H1 (cell line): Measurements from ENCODE around the gene PPP1R12C. TPM values are rescaled to one million over a fixed set of nuclear protein-coding genes. Genes with fewer than 3 reads are reported as not detected.

Source experiments
- ATF2 ChIP-seq: IDR thresholded peaks from 2 replicates; pipeline ENCODE4 v1.6.1; 2012; ENCODE audit warnings: low read length, inconsistent platforms
- BCL11A ChIP-seq, 2 experiments: IDR thresholded peaks; one replicate each; pipeline ENCODE4 v1.6.1; 2011; ENCODE audit warnings: low read depth in 2 of 2, low read length in 2 of 2, mild to moderate bottlenecking in 2 of 2
- CBX5 ChIP-seq: fragments of 300-800, 300-1000 bp; sonication (generic); IDR thresholded peaks from 2 replicates; pipeline ENCODE4 v1.7.1; 2016; ENCODE audit warnings: antibody characterized with exemption, low read length, low read depth
- CREB1 ChIP-seq: IDR thresholded peaks from 2 replicates; pipeline ENCODE4 v1.6.1; 2012; ENCODE audit warnings: inconsistent platforms
- CTBP2 ChIP-seq: IDR thresholded peaks from 2 replicates; pipeline ENCODE4 v1.7.0; 2011; ENCODE audit warnings: borderline replicate concordance, mild to moderate bottlenecking, moderate library complexity, mixed read lengths, low read length; ENCODE audit not compliant: insufficient read depth, insufficient read length
- EGR1 ChIP-seq: IDR thresholded peaks from 2 replicates; pipeline ENCODE4 v1.6.1; 2011; ENCODE audit warnings: low read depth, low read length, borderline replicate concordance
- HDAC6 ChIP-seq: IDR thresholded peaks from one replicate; pipeline ENCODE4 v1.7.1; 2012; ENCODE audit warnings: low read depth, mild to moderate bottlenecking, inconsistent platforms, low read length, moderate library complexity
- KDM1A ChIP-seq: fragments of 200-600, 300-600 bp; sonication (generic); IDR thresholded peaks from 2 replicates; pipeline ENCODE4 v1.7.1; 2016; ENCODE audit warnings: mild to moderate bottlenecking, low read length, borderline replicate concordance
- KDM4A ChIP-seq: IDR thresholded peaks from one replicate; pipeline ENCODE4 v1.7.1; 2012; ENCODE audit warnings: low read depth, mild to moderate bottlenecking, moderate library complexity, low read length, inconsistent platforms; ENCODE audit not compliant: severe bottlenecking
- PHF8 ChIP-seq: fragments of 200-600 bp; sonication (generic); conservative IDR thresholded peaks from 2 replicates; pipeline ENCODE4 v1.7.1; 2012; ENCODE audit warnings: low read depth, mild to moderate bottlenecking, inconsistent platforms, low read length, moderate library complexity
- POLR2A ChIP-seq, 2 experiments: IDR thresholded peaks; 1 replicate in 1 of 2; 2 replicates in 1 of 2; pipeline ENCODE4 v1.6.1; 2011; ENCODE audit warnings: low read depth in 2 of 2, low read length in 2 of 2, mild to moderate bottlenecking in 2 of 2; ENCODE audit errors: control extremely low read depth in 1 of 2
- RNF2 ChIP-seq: fragments of 200-900, 300-1000 bp; sonication (generic); IDR thresholded peaks from 2 replicates; pipeline ENCODE4 v1.7.1; 2016; ENCODE audit warnings: borderline replicate concordance, low read depth, mild to moderate bottlenecking, antibody characterized with exemption, low read length; ENCODE audit not compliant: poor library complexity, severe bottlenecking; ENCODE audit errors: missing control alignments
- SIX5 ChIP-seq: IDR thresholded peaks from 2 replicates; pipeline ENCODE4 v1.6.1; 2011; ENCODE audit warnings: mild to moderate bottlenecking, low read depth, low read length
- SUZ12 ChIP-seq: fragments of 200-600 bp; sonication (generic); IDR thresholded peaks from 2 replicates; pipeline ENCODE4 v1.6.1; 2012; ENCODE audit warnings: mild to moderate bottlenecking, inconsistent platforms, low read length, moderate library complexity, mixed read lengths
- TAF1 ChIP-seq: IDR thresholded peaks from 2 replicates; pipeline ENCODE4 v1.6.1; 2011; ENCODE audit warnings: mild to moderate bottlenecking, low read depth, low read length
- TCF12 ChIP-seq: IDR thresholded peaks from 2 replicates; pipeline ENCODE4 v1.6.1; 2011; ENCODE audit warnings: low read depth, mild to moderate bottlenecking, low read length
- TEAD4 ChIP-seq: IDR thresholded peaks from 2 replicates; pipeline ENCODE4 v1.6.1; 2012; ENCODE audit warnings: low read depth, low read length, inconsistent platforms, mixed read lengths
- polyA plus RNA-seq, 7 experiments: library from polyadenylated mRNA; depleted of rRNA in 3 of 7; stranded (reverse) in 5 of 7; unstranded in 2 of 7; fragments of >200 nt in 5 of 7; fragments of 200-250 nt in 2 of 7; gene quantifications; 1 replicate in 5 of 7; 2 replicates in 1 of 7; 4 replicates in 1 of 7; pipeline versions ENCODE4 v1.2.1 to v1.2.3, GENCODE V29; 2011 to 2013; ENCODE audit warnings: missing spikeins in 2 of 7, mixed read lengths in 2 of 7
- total RNA-seq: library from RNA; stranded (reverse); fragmentation: NEBNext Ultra II Directional; extraction: Animal tissue kit (Norgen Biotek cat#: 25700); gene quantifications from 2 replicates; pipeline ENCODE4 v1.2.1, GENCODE V29; 2021
- TF ChIP-seq, protein P1 (sequence below): IDR thresholded peaks from 2 replicates; pipeline ENCODE4 v1.6.1; 2012; ENCODE audit warnings: inconsistent platforms

Gene PPP1R12C
- total and polyA plus RNA-seq, 2 of the 8 experiments (the other 6 are each of a cell fraction or from before 2014, with no cell fraction given): 31.7 to 71.5 TPM

DNA sequence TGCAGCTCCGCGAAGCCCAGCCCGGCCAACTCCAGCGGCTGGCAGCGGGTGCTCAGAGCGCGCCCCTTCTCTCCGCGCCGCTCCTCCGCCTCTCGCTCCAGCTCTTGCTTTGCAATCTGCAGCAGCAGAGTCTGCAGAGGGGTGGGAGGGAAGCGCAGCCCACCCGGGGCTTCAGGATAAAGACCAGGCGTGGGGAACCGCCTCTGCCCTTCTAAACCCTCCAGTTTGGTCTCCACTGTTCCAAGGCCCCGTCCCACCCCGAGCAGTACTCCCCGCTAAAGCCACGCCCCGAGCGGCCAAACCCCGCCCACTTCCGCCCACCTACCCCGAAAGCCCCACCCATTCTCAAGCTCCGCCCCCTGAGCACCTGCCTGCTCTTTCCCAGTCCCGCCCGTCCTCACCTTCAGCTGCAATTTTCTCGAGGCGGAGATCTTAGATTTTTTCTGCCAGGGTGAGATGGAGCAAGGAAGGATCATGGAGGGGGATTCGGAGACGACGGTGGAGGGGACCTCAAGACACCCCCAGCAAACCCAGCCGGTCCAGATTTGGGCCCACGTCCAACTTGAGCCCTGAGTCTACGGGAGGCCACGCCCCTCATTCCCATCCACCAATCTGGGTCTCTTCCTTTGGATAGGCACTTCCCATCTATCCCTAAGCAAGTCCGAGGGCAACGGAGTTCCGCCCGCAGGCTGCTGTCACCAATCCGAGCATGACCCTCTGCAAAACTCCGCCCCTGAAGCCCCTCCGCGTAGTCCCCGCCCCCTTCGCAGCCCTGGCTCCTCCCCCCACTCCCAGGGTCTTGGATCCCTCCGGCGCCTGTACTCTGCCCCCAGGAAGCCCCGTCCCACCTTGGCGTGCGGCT lies 39.0 kb upstream of the PPP1R12C start (continued):
- no peak for TF ChIP-seq TCF12
- TF ChIP-seq SIX5: no peak
- TF ChIP-seq SUZ12: no peak
- TF ChIP-seq CREB1: peak; percentile 9; the same call in 1 of the 2 replicates
- no peak for TF ChIP-seq KDM1A
- TF ChIP-seq POLR2A (IDR thresholded peaks at IDR 0.05; ENCODE audit: control extremely low read depth in 1 of 2, low read depth in 2 of 2, low read length in 2 of 2): 0 out of 3 replicates have a peak, but pooled peaks of 1 of the 2 experiments have one; percentile 23
- 0 out of 2 replicates have a peak, but pooled peaks have one; percentile 56 for TF ChIP-seq PHF8
- TF ChIP-seq EGR1: peak; percentile 88
- TF ChIP-seq, protein P1, sequence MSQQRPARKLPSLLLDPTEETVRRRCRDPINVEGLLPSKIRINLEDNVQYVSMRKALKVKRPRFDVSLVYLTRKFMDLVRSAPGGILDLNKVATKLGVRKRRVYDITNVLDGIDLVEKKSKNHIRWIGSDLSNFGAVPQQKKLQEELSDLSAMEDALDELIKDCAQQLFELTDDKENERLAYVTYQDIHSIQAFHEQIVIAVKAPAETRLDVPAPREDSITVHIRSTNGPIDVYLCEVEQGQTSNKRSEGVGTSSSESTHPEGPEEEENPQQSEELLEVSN: peak; percentile 90
- no peak for TF ChIP-seq TAF1
- TF ChIP-seq TEAD4: no peak
- TF ChIP-seq RNF2: no peak
- no peak for TF ChIP-seq ATF2
- TF ChIP-seq HDAC6: no peak
- TF ChIP-seq BCL11A (IDR thresholded peaks at IDR 0.05; ENCODE audit: low read depth in 2 of 2, low read length in 2 of 2): no peak
- peak; percentile 75 for TF ChIP-seq KDM4A
- TF ChIP-seq CBX5: no peak
- TF ChIP-seq CTBP2: no peak
- TF ChIP-seq, all 59 proteins: peak for 9
